CD14-positive monocyte (primary cell): ENCODE data around the gene CTBP2. TPM values are rescaled to one million over a fixed set of nuclear protein-coding genes. Genes with fewer than 3 reads are reported as not detected.

ENCODE experiments used
- DNase-seq, 3 donors: peaks; one replicate each; pipeline ENCODE4 v3.0.0-alpha.2; 2011 to 2022
- H2AFZ ChIP-seq: 2 replicates; pipeline ENCODE4 v1.6.0; 2012; ENCODE audit warnings: mild to moderate bottlenecking, low read depth, low read length, inconsistent platforms; ENCODE audit not compliant: insufficient read depth, poor library complexity, severe bottlenecking
- H3K27ac ChIP-seq, 2 donors: 1 replicate in 1 of 2; 2 replicates in 1 of 2; pipeline ENCODE4 v1.5.1; 2012 to 2013; ENCODE audit warnings: low read length in 2 of 2, control low read depth in 1 of 2, inconsistent platforms in 1 of 2, low read depth in 1 of 2, mild to moderate bottlenecking in 1 of 2
- H3K27me3 ChIP-seq, 2 donors: one replicate each; pipeline versions ENCODE4 v1.6.0 to v1.6.1; 2011 to 2013; ENCODE audit warnings: low read length in 2 of 2; ENCODE audit not compliant: control insufficient read depth in 2 of 2, insufficient read depth in 2 of 2
- H3K36me3 ChIP-seq, 2 donors: replicated peaks in 1 of 2; 1 replicate in 1 of 2; 2 replicates in 1 of 2; pipeline versions ENCODE4 v1.5.1 to v1.6.1; 2012 to 2013; ENCODE audit warnings: low read length in 2 of 2, control low read depth in 1 of 2, inconsistent platforms in 1 of 2, mild to moderate bottlenecking in 1 of 2; ENCODE audit not compliant: insufficient read depth in 2 of 2, control insufficient read depth in 1 of 2
- H3K4me1 ChIP-seq, 2 donors: 1 replicate in 1 of 2; 2 replicates in 1 of 2; pipeline versions ENCODE4 v1.5.1 to v1.6.1; 2012 to 2013; ENCODE audit warnings: low read length in 2 of 2, control low read depth in 1 of 2, inconsistent platforms in 1 of 2, mild to moderate bottlenecking in 1 of 2, moderate library complexity in 1 of 2; ENCODE audit not compliant: insufficient read depth in 2 of 2, control insufficient read depth in 1 of 2
- H3K4me2 ChIP-seq: replicated peaks from 2 replicates; pipeline ENCODE3; 2012; ENCODE audit warnings: low read length, moderate library complexity, mild to moderate bottlenecking; ENCODE audit not compliant: poor library complexity, severe bottlenecking; ENCODE audit errors: extremely low read depth
- H3K4me3 ChIP-seq, 3 experiments: fragments of 200-600 bp in 1 of 3; sonication (generic) in 1 of 3; replicated peaks in 1 of 3; 1 replicate in 2 of 3; 2 replicates in 1 of 3; pipeline ENCODE4 v1.5.1; 2011 to 2013; ENCODE audit warnings: low read length in 3 of 3, mild to moderate bottlenecking in 3 of 3, control low read depth in 2 of 3, low read depth in 2 of 3, inconsistent platforms in 1 of 3, moderate library complexity in 1 of 3
- H3K79me2 ChIP-seq: 2 replicates; pipeline ENCODE4 v1.6.0; 2012; ENCODE audit warnings: mild to moderate bottlenecking, control low read depth, inconsistent platforms, low read length, moderate library complexity; ENCODE audit not compliant: insufficient read depth
- H3K9ac ChIP-seq: 2 replicates; pipeline ENCODE4 v1.6.0; 2017; ENCODE audit warnings: low read length, mild to moderate bottlenecking; ENCODE audit not compliant: insufficient read depth, poor library complexity, severe bottlenecking
- H3K9me3 ChIP-seq, 2 donors: replicated peaks in 1 of 2; 1 replicate in 1 of 2; 2 replicates in 1 of 2; pipeline versions ENCODE4 v1.5.1 to v1.6.1; 2012 to 2013; ENCODE audit warnings: low read length in 2 of 2, control low read depth in 1 of 2; ENCODE audit not compliant: control insufficient read depth in 1 of 2, insufficient read depth in 1 of 2
- H4K20me1 ChIP-seq: 2 replicates; pipeline ENCODE4 v1.6.0; 2012; ENCODE audit warnings: mild to moderate bottlenecking, low read length, control low read depth, moderate library complexity; ENCODE audit not compliant: insufficient read depth
- H3K27ac Mint-ChIP-seq, 7 donors: one replicate each; pipeline ENCODE4 v1.8.0; 2020; ENCODE audit warnings: mild to moderate bottlenecking in 7 of 7, mixed read lengths in 7 of 7, moderate library complexity in 6 of 7, inconsistent platforms in 2 of 7
- H3K27me3 Mint-ChIP-seq, 3 donors: one replicate each; pipeline ENCODE4 v1.8.0; 2021 to 2022; ENCODE audit warnings: low read depth in 3 of 3, mild to moderate bottlenecking in 3 of 3, mixed read lengths in 3 of 3, moderate library complexity in 3 of 3, inconsistent platforms in 1 of 3
- H3K36me3 Mint-ChIP-seq, 2 donors: one replicate each; pipeline ENCODE4 v1.8.0; 2020; ENCODE audit warnings: mixed read lengths in 2 of 2, inconsistent platforms in 1 of 2, mild to moderate bottlenecking in 1 of 2
- H3K4me1 Mint-ChIP-seq: one replicate; pipeline ENCODE4 v1.8.0; 2020; ENCODE audit warnings: mild to moderate bottlenecking, mixed read lengths
- H3K4me3 Mint-ChIP-seq, 2 donors: one replicate each; pipeline ENCODE4 v1.8.0; 2020; ENCODE audit warnings: mild to moderate bottlenecking in 2 of 2, mixed read lengths in 2 of 2, moderate library complexity in 1 of 2
- H3K9me3 Mint-ChIP-seq, 7 donors: one replicate each; pipeline ENCODE4 v1.8.0; 2020 to 2022; ENCODE audit warnings: mixed read lengths in 7 of 7, mild to moderate bottlenecking in 6 of 7, moderate library complexity in 6 of 7, inconsistent platforms in 2 of 7
- WGBS: methylation state at CpG from one replicate; pipeline ENCODE4 v1.1.5; 2013; ENCODE audit warnings: missing lambda C conversion rate; ENCODE audit not compliant: insufficient coverage; 5-methylcytosine and 5-hydroxymethylcytosine counted together
- intact Hi-C, 2 donors: fragments of 100-400 bp; cut with micrococcal nuclease; formaldehyde crosslinking; loops; one replicate each; pipeline versions ENCODE4 v1.15.0 to v1.15.1; 2023
- polyA plus RNA-seq, 3 donors: library from polyadenylated mRNA; depleted of rRNA in 1 of 3; unstranded in 2 of 3; stranded (reverse) in 1 of 3; fragments of 300-500 nt in 2 of 3; fragments of >200 nt in 1 of 3; fragmentation: Illumina TruSeq in 2 of 3; gene quantifications; 1 replicate in 2 of 3; 2 replicates in 1 of 3; pipeline ENCODE4 v1.2.3, GENCODE V29; 2012 to 2021
- TF ChIP-seq, protein P1 (sequence below): fragments of 200-600 bp; IDR thresholded peaks from one replicate; pipeline ENCODE4 v1.8.0; 2022; ENCODE audit warnings: antibody characterized with exemption, mild to moderate bottlenecking

CTBP2 gene
- polyA plus RNA-seq, 3 donors = 40.9 to 87.1 (median 41.1) TPM

GRCh38 chr10:125091891-125092290, 68.5 kb downstream of the CTBP2 start:
- H2AFZ ChIP-seq = no peak overlapping the region
- peaks cover 14 to 57% of the 10 kb centered on the region in 2 donors for H3K36me3 Mint-ChIP-seq
- H4K20me1 ChIP-seq = peaks cover 100% of the 10 kb centered on the region
- H3K27me3 Mint-ChIP-seq = peaks cover 0 to 2% (median 0%) of the 10 kb centered on the region in 3 donors
- DNase-seq = no peak
- H3K4me3 Mint-ChIP-seq = no peak overlapping the region
- peaks cover 31% of the 10 kb centered on the region for H3K4me1 Mint-ChIP-seq
- intact Hi-C loops = no loop called here
- H3K9me3 Mint-ChIP-seq = no peaks in the 10 kb centered on the region
- no peak overlapping the region for H3K9ac ChIP-seq
- H3K4me2 ChIP-seq = no peak overlapping the region
- peak overlapping the region in 1 of 2 donors; percentile 22 for H3K27ac ChIP-seq
- TF ChIP-seq, protein P1, sequence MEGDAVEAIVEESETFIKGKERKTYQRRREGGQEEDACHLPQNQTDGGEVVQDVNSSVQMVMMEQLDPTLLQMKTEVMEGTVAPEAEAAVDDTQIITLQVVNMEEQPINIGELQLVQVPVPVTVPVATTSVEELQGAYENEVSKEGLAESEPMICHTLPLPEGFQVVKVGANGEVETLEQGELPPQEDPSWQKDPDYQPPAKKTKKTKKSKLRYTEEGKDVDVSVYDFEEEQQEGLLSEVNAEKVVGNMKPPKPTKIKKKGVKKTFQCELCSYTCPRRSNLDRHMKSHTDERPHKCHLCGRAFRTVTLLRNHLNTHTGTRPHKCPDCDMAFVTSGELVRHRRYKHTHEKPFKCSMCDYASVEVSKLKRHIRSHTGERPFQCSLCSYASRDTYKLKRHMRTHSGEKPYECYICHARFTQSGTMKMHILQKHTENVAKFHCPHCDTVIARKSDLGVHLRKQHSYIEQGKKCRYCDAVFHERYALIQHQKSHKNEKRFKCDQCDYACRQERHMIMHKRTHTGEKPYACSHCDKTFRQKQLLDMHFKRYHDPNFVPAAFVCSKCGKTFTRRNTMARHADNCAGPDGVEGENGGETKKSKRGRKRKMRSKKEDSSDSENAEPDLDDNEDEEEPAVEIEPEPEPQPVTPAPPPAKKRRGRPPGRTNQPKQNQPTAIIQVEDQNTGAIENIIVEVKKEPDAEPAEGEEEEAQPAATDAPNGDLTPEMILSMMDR = no peak
- H3K27ac Mint-ChIP-seq = peak overlapping the region in 1 of 7 donors; percentile 48
- no peaks in the 10 kb centered on the region for H3K9me3 ChIP-seq
- H3K4me1 ChIP-seq = peaks cover 4 to 6% of the 10 kb centered on the region in 2 donors
- peaks cover 18 to 67% of the 10 kb centered on the region in 2 donors for H3K36me3 ChIP-seq
- peaks cover 100% of the 10 kb centered on the region for H3K79me2 ChIP-seq
- no peak overlapping the region for H3K4me3 ChIP-seq
- H3K27me3 ChIP-seq = no peaks in the 10 kb centered on the region

- 100% methylated on average over 1 of the region's 2 CpGs for WGBS
Observed at GRCh38 chr10:125089469-125089868, 70.9 kb downstream of the CTBP2 start.

More at GRCh38 chr10:125089469-125089868, 70.9 kb downstream of the CTBP2 start:
- peaks cover 98% of the 10 kb centered on the region for H3K79me2 ChIP-seq
- H3K4me1 ChIP-seq = no peaks in the 10 kb centered on the region
- Mint-ChIP-seq H3K4me3 (no peak overlapping the region), H3K4me1 (peaks cover 14% of the 10 kb centered on the region), H3K27me3 (peaks cover 0 to 2% (median 0%) of the 10 kb centered on the region in 3 donors), H3K36me3 (peaks cover 28 to 66% of the 10 kb centered on the region in 2 donors), H3K27ac (peak overlapping the region in 2 of 7 donors; percentile 23 to 53), H3K9me3 (no peaks in the 10 kb centered on the region)
- H3K27me3 ChIP-seq = no peaks in the 10 kb centered on the region
- no peak overlapping the region for H3K9ac ChIP-seq
- no peak overlapping the region for H3K4me3 ChIP-seq
- H3K27ac ChIP-seq = peak overlapping the region in 1 of 2 donors; percentile 48
- TF ChIP-seq, protein P1 = no peak
- no peak overlapping the region for H3K4me2 ChIP-seq
- no peak overlapping the region for H2AFZ ChIP-seq
- intact Hi-C loops = no loop called here
- H3K9me3 ChIP-seq = no peaks in the 10 kb centered on the region
- peaks cover 100% of the 10 kb centered on the region for H4K20me1 ChIP-seq
- DNase-seq = no peak
- peaks cover 21 to 89% of the 10 kb centered on the region in 2 donors for H3K36me3 ChIP-seq
